ENCODE data around the gene ASPRV1. TPM values are rescaled to one million over a fixed set of nuclear protein-coding genes. Genes with fewer than 3 reads are reported as not detected.
"Not testable (repeated sequence)": the region's sequence is repeated elsewhere in the genome, so short reads cannot be mapped to it uniquely, and the experiment has no call there.

Gene ASPRV1
- total and polyA plus RNA-seq, 5 donors, result 0.79 to 1.2 (median 1.1) TPM

DNA sequence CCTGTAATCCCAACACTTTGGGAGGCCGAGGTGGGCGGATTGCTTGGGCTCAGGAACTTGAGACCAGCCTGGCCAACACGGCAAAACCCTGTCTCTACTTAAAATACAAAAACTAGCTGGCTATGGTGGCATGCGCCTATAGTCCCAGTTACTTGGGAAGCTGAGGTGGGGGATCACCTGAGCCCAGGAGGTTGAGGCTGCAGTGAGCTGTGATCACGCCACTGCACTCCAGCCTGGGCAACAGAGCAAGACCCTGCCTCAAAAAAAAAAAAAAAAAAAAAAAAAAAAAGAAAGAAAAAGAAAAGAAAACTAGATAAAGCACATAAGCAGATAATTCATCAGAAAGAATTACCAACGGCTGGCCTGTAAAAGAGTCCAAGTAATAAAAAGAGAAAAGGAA is 39.1 kb upstream of the ASPRV1 start:
- H3K27ac ChIP-seq (ENCODE audit: low read length); ATAC-seq; H3K4me1 ChIP-seq (ENCODE audit: control insufficient read depth, insufficient read depth, low read length); intact Hi-C loops (cut with DNase I); DNase-seq; H3K4me3 ChIP-seq (ENCODE audit: low read length); H3K9me3 ChIP-seq (ENCODE audit: control insufficient read depth, low read length); H3K27me3 ChIP-seq (ENCODE audit: control insufficient read depth, insufficient read depth): not testable (repeated sequence)
- 92% methylated on average over 6 of the region's 6 CpGs for WGBS

DNA sequence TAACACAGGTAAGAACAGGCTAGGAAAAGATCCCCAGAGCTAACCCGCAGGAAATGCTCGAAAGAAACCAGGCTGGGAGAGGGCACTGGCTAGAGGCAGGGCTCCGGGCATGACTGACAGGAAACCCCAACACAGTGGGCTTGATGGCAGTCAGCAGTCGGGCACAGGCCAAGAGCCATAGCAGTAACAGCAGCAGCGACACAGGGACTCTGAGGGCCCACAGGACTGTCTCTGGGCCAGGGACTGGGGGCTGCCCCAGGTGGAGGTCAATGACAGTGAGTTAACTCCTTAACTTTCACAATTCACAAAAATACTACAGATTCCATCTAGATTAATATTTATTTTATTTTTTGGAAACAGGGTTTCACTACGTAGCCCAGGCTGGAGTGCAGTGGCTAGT is 37.3 kb upstream of the ASPRV1 start:
- H3K4me1 ChIP-seq (ENCODE audit: control insufficient read depth, insufficient read depth, low read length), result no peaks in the 10 kb centered on the region
- no peaks in the 10 kb centered on the region for H3K9me3 ChIP-seq (ENCODE audit: control insufficient read depth, low read length)
- H3K27ac ChIP-seq (ENCODE audit: low read length), result no peak overlapping the region
- WGBS, result 95% methylated on average over 6 of the region's 6 CpGs
- no peak overlapping the region for H3K4me3 ChIP-seq (ENCODE audit: low read length)
- intact Hi-C loops (cut with DNase I), result no loop called here
- no peaks in the 10 kb centered on the region for H3K27me3 ChIP-seq (ENCODE audit: control insufficient read depth, insufficient read depth)
- no peak for ATAC-seq
- DNase-seq, result no peak

DNA sequence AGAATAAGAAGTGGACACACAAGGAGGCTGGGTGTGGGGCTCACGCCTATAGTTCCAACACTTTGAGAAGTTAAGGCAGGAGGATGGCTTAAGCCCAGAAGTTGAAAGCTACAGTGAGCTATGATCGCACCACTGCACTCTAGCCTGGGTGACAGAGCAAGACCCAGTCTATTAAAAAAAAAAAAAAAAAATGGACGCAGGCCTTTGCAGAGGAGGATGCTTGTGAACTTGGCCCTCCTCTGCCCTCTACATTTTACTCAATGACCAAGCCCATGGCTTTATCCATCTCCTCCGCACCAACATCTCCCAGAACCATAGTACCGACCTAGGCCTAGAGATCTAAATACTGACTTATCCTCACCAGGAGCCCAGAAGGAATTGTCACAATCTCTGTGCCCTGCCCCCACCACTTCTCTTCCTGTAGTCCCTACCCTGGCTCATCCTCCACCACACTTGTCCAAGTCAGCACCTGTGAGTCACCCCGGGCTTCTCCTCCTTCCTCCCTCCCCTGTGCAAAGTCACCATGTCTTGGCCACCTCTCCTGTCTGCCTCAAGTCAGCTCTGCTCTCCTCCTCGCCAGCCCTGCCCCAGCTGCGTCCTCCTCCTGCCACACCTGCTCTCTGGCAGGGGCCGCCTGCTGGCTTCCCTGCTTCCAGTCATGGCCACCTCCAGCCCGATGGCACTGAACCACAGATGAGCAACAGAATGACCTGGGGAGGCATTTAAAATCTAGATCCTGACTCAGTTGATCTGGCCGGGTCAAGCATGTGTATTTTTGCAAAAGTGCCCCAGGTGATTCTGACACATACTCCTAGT is 35.8 kb upstream of the ASPRV1 start:
- H3K27ac ChIP-seq (ENCODE audit: low read length), result no peak overlapping the region
- intact Hi-C loops (cut with DNase I), result no loop called here
- H3K4me1 ChIP-seq (ENCODE audit: control insufficient read depth, insufficient read depth, low read length), result no peaks in the 10 kb centered on the region
- H3K9me3 ChIP-seq (ENCODE audit: control insufficient read depth, low read length), result no peaks in the 10 kb centered on the region
- H3K4me3 ChIP-seq (ENCODE audit: low read length), result no peak overlapping the region
- WGBS, result 88% methylated on average over 11 of the region's 11 CpGs
- DNase-seq (no peak), ATAC-seq (peak in 1 of 2 donors; percentile 58)
- no peaks in the 10 kb centered on the region for H3K27me3 ChIP-seq (ENCODE audit: control insufficient read depth, insufficient read depth)

DNA sequence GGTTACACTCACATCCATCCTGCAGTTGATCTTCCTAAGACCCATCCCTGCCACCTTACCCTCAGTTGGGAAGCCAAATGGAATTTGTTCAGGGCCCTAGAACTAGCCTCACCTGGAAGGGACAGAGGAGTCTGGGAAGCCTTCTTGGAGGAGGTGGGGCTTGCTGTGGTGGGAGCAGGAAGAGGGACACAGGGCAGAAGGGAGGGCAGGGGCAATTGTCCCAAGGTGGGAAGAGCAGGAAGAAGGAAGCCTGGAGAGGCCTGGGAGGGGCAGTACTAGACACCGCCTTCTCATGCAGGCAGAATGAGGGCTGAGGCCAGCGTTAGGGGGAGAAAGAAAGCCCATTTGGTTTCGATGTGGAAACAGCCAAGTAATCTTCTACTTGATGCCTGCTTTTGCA is 34.1 kb upstream of the ASPRV1 start:
- no peaks in the 10 kb centered on the region for H3K9me3 ChIP-seq (ENCODE audit: control insufficient read depth, low read length)
- no peak overlapping the region for H3K4me3 ChIP-seq (ENCODE audit: low read length)
- 92% methylated on average over 3 of the region's 3 CpGs for WGBS
- no peaks in the 10 kb centered on the region for H3K27me3 ChIP-seq (ENCODE audit: control insufficient read depth, insufficient read depth)
- intact Hi-C loops (cut with DNase I), result no loop called here
- no peak overlapping the region for H3K27ac ChIP-seq (ENCODE audit: low read length)
- no peaks in the 10 kb centered on the region for H3K4me1 ChIP-seq (ENCODE audit: control insufficient read depth, insufficient read depth, low read length)
- DNase-seq (no peak), ATAC-seq (peak in 1 of 2 donors; percentile 21)

DNA sequence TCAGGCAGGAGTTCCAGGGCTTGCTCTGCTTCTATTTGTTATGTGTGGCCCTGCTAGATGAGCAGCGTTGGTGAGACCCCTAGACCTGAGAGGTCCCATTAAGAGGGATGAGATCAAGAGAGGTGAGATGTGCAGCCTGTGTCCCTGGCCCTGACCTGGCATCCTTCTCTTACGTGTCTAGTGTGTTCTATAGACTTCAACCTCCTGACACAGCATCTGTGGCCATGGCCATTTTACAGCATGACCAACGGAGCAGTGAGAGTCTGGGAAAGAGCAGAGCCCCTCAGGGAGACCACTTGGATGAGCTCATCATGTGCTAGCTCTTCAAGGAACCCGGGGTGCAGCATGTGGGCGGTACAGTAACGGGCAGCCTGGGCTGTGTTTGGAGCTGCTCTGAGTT is 32.7 kb upstream of the ASPRV1 start:
- no peaks in the 10 kb centered on the region for H3K4me1 ChIP-seq (ENCODE audit: control insufficient read depth, insufficient read depth, low read length)
- no peak overlapping the region for H3K27ac ChIP-seq (ENCODE audit: low read length)
- WGBS, result 94% methylated on average over 6 of the region's 6 CpGs
- H3K4me3 ChIP-seq (ENCODE audit: low read length), result no peak overlapping the region
- DNase-seq, result no peak
- ATAC-seq, result no peak
- H3K27me3 ChIP-seq (ENCODE audit: control insufficient read depth, insufficient read depth), result no peaks in the 10 kb centered on the region
- intact Hi-C loops (cut with DNase I), result no loop called here
- H3K9me3 ChIP-seq (ENCODE audit: control insufficient read depth, low read length), result no peaks in the 10 kb centered on the region

DNA sequence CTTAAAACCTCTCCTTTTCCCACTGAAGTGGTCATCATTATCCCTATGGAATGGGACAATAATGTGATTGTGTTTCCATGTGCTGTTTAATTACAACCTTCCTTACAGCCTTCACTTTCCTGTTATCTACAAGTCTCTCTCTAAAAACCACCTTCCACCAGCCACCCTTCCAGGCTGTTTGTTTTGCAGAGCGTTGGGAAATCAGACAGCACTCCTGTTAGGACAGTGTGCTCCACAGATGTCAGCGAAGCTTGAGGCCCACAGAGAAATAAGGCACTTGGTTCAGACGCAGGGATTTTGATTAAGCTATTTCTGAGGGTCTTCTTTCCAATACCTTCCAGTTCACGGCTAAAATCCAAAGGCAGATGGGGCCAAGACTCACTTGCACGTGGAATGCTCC is 32.3 kb upstream of the ASPRV1 start:
- ATAC-seq (no peak), DNase-seq (no peak)
- WGBS, result 91% methylated on average over 5 of the region's 5 CpGs

DNA sequence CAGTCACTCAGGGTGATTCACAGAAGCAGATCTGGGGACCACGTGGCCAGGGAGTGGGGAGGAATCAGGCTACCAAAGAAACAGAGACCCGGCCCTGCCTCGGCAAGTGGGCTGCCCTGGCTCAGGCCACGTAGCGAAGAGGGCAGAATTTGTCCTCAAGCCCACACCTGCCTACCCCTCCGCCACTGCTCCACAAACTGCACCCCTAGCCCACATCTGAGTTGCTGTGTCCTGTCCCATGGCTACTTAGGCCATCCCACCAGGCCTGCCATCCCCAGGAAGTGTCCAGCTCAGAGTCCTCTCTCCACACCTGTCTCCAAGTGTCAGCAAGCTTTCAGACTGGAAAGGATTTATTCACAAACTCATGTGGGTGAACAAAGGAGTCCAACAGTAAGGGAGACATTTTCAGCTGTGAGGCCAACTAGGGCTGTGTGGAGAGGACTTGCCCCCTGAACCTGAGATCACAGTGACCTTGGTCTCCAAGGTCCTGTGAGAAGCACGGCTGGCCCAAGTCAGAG is 31.7 kb upstream of the ASPRV1 start:
- Histone ChIP-seq H3K9me3 (ENCODE audit: control insufficient read depth, low read length) (no peaks in the 10 kb centered on the region), H3K27me3 (ENCODE audit: control insufficient read depth, insufficient read depth) (no peaks in the 10 kb centered on the region), H3K4me1 (ENCODE audit: control insufficient read depth, insufficient read depth, low read length) (no peaks in the 10 kb centered on the region), H3K4me3 (ENCODE audit: low read length) (no peak overlapping the region), H3K27ac (ENCODE audit: low read length) (no peak overlapping the region)
- ATAC-seq (no peak), DNase-seq (no peak)
- WGBS, result 91% methylated on average over 7 of the region's 7 CpGs
- intact Hi-C loops (cut with DNase I), result no loop called here

More for the DNA sequence above, 32.3 kb upstream of the ASPRV1 start:
- intact Hi-C loops (cut with DNase I), result no loop called here
- Histone ChIP-seq H3K27ac (ENCODE audit: low read length) (no peak overlapping the region), H3K4me1 (ENCODE audit: control insufficient read depth, insufficient read depth, low read length) (no peaks in the 10 kb centered on the region), H3K4me3 (ENCODE audit: low read length) (no peak overlapping the region), H3K27me3 (ENCODE audit: control insufficient read depth, insufficient read depth) (no peaks in the 10 kb centered on the region), H3K9me3 (ENCODE audit: control insufficient read depth, low read length) (no peaks in the 10 kb centered on the region)

DNA sequence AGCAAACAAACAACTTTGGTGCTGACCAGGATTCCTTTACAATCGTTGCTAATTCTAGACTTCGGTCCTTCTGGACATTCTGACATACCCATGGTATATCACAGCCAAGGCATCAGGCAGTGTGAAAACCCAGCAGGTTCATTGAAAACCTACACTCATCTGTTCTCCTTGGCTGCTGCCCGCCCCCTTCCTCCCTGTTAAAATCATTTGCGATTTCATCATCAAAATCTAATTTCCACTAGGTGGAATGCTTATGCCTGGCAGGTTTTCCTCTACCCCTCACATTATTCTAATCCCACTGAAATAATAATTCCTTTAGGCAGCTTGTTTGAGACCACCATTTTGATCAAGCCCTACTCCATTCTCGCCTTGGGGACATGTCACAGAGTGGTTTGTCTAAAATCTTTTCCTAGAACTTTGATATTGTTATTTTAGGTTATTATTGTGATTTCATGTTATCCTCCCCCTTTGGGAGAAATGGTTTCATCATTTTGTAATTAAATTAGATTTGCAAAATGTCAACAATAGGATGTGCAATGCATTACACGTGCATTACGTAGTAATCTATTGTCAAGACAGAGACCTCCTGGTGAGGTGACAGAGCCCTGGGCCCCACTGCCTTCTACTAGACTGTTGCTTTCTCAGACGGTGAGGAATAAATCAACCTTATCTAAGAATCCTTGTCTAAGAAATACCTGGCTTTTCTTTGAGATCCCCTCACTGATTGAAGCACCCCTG is 31.0 kb upstream of the ASPRV1 start:
- ATAC-seq (no peak), DNase-seq (no peak)
- Histone ChIP-seq H3K27ac (ENCODE audit: low read length) (no peak overlapping the region), H3K4me1 (ENCODE audit: control insufficient read depth, insufficient read depth, low read length) (no peaks in the 10 kb centered on the region), H3K27me3 (ENCODE audit: control insufficient read depth, insufficient read depth) (no peaks in the 10 kb centered on the region), H3K9me3 (ENCODE audit: control insufficient read depth, low read length) (no peaks in the 10 kb centered on the region), H3K4me3 (ENCODE audit: low read length) (no peak overlapping the region)
- intact Hi-C loops (cut with DNase I), result no loop called here
- WGBS, result 87% methylated on average over 8 of the region's 8 CpGs

DNA sequence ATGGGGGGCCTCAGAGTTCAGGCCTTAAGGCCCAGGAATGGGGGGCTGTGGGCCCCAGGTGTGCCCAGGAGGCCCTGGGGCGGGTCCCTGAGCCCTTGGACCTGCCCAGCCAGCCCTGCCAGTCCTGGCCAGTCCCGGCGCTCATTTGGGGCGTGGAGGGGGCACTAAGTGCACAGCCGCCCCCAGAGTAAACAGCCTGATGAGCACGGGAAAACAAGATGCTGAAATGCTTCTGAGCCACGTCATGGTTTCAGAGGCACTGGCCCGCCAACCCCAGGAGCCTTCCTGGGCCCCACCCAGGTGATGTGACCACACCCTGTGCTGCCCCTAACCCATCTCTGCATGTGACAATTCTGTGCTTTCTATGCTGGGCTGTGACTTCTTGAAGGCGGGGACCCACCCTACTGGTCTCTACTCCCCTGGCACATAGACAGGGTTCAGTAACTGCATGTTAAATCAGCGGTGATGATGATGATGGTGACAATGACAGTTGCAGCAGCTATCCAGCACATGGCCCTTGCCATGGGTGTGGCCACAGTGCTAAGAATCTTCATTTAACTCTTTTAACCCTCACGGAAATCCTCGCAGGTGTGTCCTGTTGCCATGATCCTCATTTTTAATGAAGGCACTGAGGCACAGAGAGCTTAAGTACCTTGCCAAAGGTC is 28.1 kb upstream of the ASPRV1 start:
- DNase-seq (no peak), ATAC-seq (no peak)
- Histone ChIP-seq H3K4me3 (ENCODE audit: low read length) (no peak overlapping the region), H3K27me3 (ENCODE audit: control insufficient read depth, insufficient read depth) (no peaks in the 10 kb centered on the region), H3K4me1 (ENCODE audit: control insufficient read depth, insufficient read depth, low read length) (no peaks in the 10 kb centered on the region), H3K9me3 (ENCODE audit: control insufficient read depth, low read length) (no peaks in the 10 kb centered on the region), H3K27ac (ENCODE audit: low read length) (no peak overlapping the region)
- WGBS, result 95% methylated on average over 12 of the region's 12 CpGs
- intact Hi-C loops (cut with DNase I), result no loop called here

DNA sequence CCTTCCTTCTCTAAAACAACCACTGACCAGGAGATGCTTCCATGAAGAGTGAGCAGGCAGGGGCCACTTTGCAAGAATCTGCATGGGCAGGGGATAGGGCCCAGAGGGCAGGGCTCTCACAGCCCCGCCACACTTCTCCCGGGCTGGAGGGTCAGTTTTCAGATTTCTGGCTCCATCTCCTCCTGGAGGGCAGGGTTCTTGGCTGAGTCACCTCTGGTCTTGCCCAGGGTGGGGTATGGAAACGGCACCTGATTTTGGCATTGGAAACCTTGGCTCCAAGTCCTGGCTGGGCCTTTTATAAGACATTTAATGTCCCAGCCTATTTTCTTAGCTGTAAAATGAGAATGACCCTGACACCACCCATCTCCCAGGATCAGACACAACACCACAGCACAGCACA is 27.6 kb upstream of the ASPRV1 start:
- no peaks in the 10 kb centered on the region for H3K27me3 ChIP-seq (ENCODE audit: control insufficient read depth, insufficient read depth)
- intact Hi-C loops (cut with DNase I), result no loop called here
- DNase-seq (no peak), ATAC-seq (peak in 1 of 2 donors; percentile 9)
- H3K4me3 ChIP-seq (ENCODE audit: low read length), result no peak overlapping the region
- no peaks in the 10 kb centered on the region for H3K4me1 ChIP-seq (ENCODE audit: control insufficient read depth, insufficient read depth, low read length)
- WGBS, result 79% methylated on average over 3 of the region's 3 CpGs
- no peaks in the 10 kb centered on the region for H3K9me3 ChIP-seq (ENCODE audit: control insufficient read depth, low read length)
- no peak overlapping the region for H3K27ac ChIP-seq (ENCODE audit: low read length)

DNA sequence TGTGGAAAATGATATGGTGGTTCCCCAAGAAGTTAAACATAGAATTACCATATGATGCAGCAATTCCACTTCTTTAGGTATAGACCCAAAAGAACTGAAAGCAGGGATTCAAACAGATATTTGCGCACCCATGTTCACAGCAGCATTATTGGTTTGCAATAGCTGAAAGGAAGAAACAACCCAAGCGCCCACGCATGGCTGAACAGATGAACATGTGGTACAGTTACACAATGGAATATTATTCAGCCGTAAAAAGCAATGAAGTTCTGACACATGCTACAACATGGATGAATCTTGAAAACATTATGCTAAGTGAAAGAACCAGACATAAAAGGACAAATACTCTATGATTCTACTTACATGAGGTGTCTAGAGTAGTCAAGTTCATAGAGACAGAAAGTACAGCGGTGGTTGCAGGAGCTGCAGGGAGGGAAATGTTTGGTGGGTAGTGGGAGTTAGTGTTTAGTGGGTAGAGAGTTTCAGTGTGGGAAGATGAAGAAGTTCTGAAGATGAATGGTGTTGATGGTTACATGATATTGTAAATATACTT is 26.7 kb upstream of the ASPRV1 start:
- ATAC-seq (no peak), DNase-seq (no peak)
- no peak overlapping the region for H3K4me3 ChIP-seq (ENCODE audit: low read length)
- intact Hi-C loops (cut with DNase I), result no loop called here
- 98% methylated on average over 5 of the region's 5 CpGs for WGBS
- H3K4me1 ChIP-seq (ENCODE audit: control insufficient read depth, insufficient read depth, low read length), result no peaks in the 10 kb centered on the region
- no peaks in the 10 kb centered on the region for H3K27me3 ChIP-seq (ENCODE audit: control insufficient read depth, insufficient read depth)
- H3K9me3 ChIP-seq (ENCODE audit: control insufficient read depth, low read length), result no peaks in the 10 kb centered on the region
- H3K27ac ChIP-seq (ENCODE audit: low read length), result no peak overlapping the region
